GM19043 (cell line): ENCODE results near the gene LYRM7.
"Not testable (repeated sequence)": the region's sequence is repeated elsewhere in the genome, so short reads cannot be mapped to it uniquely, and the experiment has no call there.

Experiments used
- ATAC-seq: cut with Tn5 transposase; IDR thresholded peaks from one replicate; pipeline ENCODE4 v1.9.1; 2021; ENCODE audit warnings: low read depth; ENCODE audit not compliant: unreplicated experiment

The LYRM7 gene

GRCh38 chr5:131254025-131254424 lies 83.3 kb downstream of the LYRM7 start:
- ATAC-seq = not testable (repeated sequence)

GRCh38 chr5:131254741-131255140 lies 84.0 kb downstream of the LYRM7 start:
- no peak for ATAC-seq
